ENCODE results near the gene PACS1. TPM values are rescaled to one million over a fixed set of nuclear protein-coding genes. Genes with fewer than 3 reads are reported as not detected.
"Not testable (repeated sequence)": the region's sequence is repeated elsewhere in the genome, so short reads cannot be mapped to it uniquely, and the experiment has no call there.

The PACS1 gene
- total RNA-seq, 3 donors from 2014 or later (not counting 1 experiment from before 2014, with no cell fraction given), result 176 to 204 (median 186) TPM

- Mint-ChIP-seq H3K36me3 (no peaks in the 10 kb centered on the region), H3K9me3 (no peaks in the 10 kb centered on the region), H3K27ac (no peak overlapping the region), H3K4me1 (peaks cover 54 to 56% of the 10 kb centered on the region in 2 donors), H3K4me3 (no peak overlapping the region), H3K27me3 (ENCODE audit: low read depth in 2 of 2) (no peaks in the 10 kb centered on the region)
- Histone ChIP-seq H3K9me3 (ENCODE audit: control insufficient read depth, insufficient read depth, low read length) (no peaks in the 10 kb centered on the region), H3K27ac (ENCODE audit: low read length) (no peak overlapping the region), H3K36me3 (ENCODE audit: control insufficient read depth, insufficient read depth, low read length) (peaks cover 19% of the 10 kb centered on the region), H3K27me3 (ENCODE audit: control insufficient read depth, insufficient read depth, low read length) (no peaks in the 10 kb centered on the region), H3K4me3 (ENCODE audit: low read length) (no peak overlapping the region), H3K4me1 (ENCODE audit: control insufficient read depth, insufficient read depth, low read length) (peaks cover 41% of the 10 kb centered on the region)
- intact Hi-C loops (cut with micrococcal nuclease), result no loop called here
- DNase-seq (no peak), ATAC-seq (no peak)
- TF ChIP-seq CTCF (IDR thresholded peaks at IDR 0.05), result no peak
- WGBS (ENCODE audit: insufficient coverage), result 94% methylated on average over 9 of the region's 9 CpGs
Observed at GRCh38 chr11:66076561-66076960, 6.5 kb downstream of the PACS1 start.

- DNase-seq (no peak), ATAC-seq (no peak)
- no peak overlapping the region for H3K4me3 Mint-ChIP-seq
- H3K27ac Mint-ChIP-seq, result peak overlapping the region; percentile 93
- H3K36me3 ChIP-seq (ENCODE audit: control insufficient read depth, insufficient read depth, low read length), result peaks cover 18% of the 10 kb centered on the region
- no peak overlapping the region for H3K4me3 ChIP-seq (ENCODE audit: low read length)
- H3K27ac ChIP-seq (ENCODE audit: low read length), result peak overlapping the region; percentile 2
- intact Hi-C loops (cut with micrococcal nuclease), result no loop called here
- no peak for TF ChIP-seq CTCF (IDR thresholded peaks at IDR 0.05)
- H3K36me3 Mint-ChIP-seq, result no peaks in the 10 kb centered on the region
- WGBS (ENCODE audit: insufficient coverage), result 85% methylated on average over 3 of the region's 3 CpGs
- no peaks in the 10 kb centered on the region for H3K27me3 ChIP-seq (ENCODE audit: control insufficient read depth, insufficient read depth, low read length)
- H3K9me3 ChIP-seq (ENCODE audit: control insufficient read depth, insufficient read depth, low read length), result no peaks in the 10 kb centered on the region
- peaks cover 48 to 52% of the 10 kb centered on the region in 2 donors for H3K4me1 Mint-ChIP-seq
- H3K9me3 Mint-ChIP-seq, result no peaks in the 10 kb centered on the region
- peaks cover 38% of the 10 kb centered on the region for H3K4me1 ChIP-seq (ENCODE audit: control insufficient read depth, insufficient read depth, low read length)
- no peaks in the 10 kb centered on the region for H3K27me3 Mint-ChIP-seq (ENCODE audit: low read depth in 2 of 2)
Observed at GRCh38 chr11:66077927-66078326, 7.9 kb downstream of the PACS1 start.

GRCh38 chr11:66078949-66079348, 8.9 kb downstream of the PACS1 start:
- Histone ChIP-seq H3K4me1 (ENCODE audit: control insufficient read depth, insufficient read depth, low read length) (peaks cover 42% of the 10 kb centered on the region), H3K36me3 (ENCODE audit: control insufficient read depth, insufficient read depth, low read length) (peaks cover 17% of the 10 kb centered on the region)
- ATAC-seq; H3K9me3 ChIP-seq (ENCODE audit: control insufficient read depth, insufficient read depth, low read length); H3K27ac ChIP-seq (ENCODE audit: low read length); H3K4me3 Mint-ChIP-seq; H3K9me3 Mint-ChIP-seq; H3K4me3 ChIP-seq (ENCODE audit: low read length); DNase-seq; H3K27me3 Mint-ChIP-seq (ENCODE audit: low read depth in 2 of 2); H3K36me3 Mint-ChIP-seq; H3K27me3 ChIP-seq (ENCODE audit: control insufficient read depth, insufficient read depth, low read length); intact Hi-C loops (cut with micrococcal nuclease): not testable (repeated sequence)
- Mint-ChIP-seq H3K4me1 (peaks cover 52 to 56% of the 10 kb centered on the region in 2 donors), H3K27ac (peak overlapping the region; percentile 93)
- WGBS (ENCODE audit: insufficient coverage), result 84% methylated on average over 7 of the region's 7 CpGs

- H3K4me3 Mint-ChIP-seq, result peak overlapping the region; percentile 77
- Histone ChIP-seq H3K9me3 (ENCODE audit: control insufficient read depth, insufficient read depth, low read length) (no peaks in the 10 kb centered on the region), H3K36me3 (ENCODE audit: control insufficient read depth, insufficient read depth, low read length) (peaks cover 12% of the 10 kb centered on the region), H3K4me3 (ENCODE audit: low read length) (no peak overlapping the region), H3K27me3 (ENCODE audit: control insufficient read depth, insufficient read depth, low read length) (no peaks in the 10 kb centered on the region), H3K27ac (ENCODE audit: low read length) (peak overlapping the region; percentile 88), H3K4me1 (ENCODE audit: control insufficient read depth, insufficient read depth, low read length) (peaks cover 46% of the 10 kb centered on the region)
- no peak for TF ChIP-seq CTCF (IDR thresholded peaks at IDR 0.05)
- H3K4me1 Mint-ChIP-seq, result peaks cover 65 to 68% of the 10 kb centered on the region in 2 donors
- peak; percentile 54 to 83 for DNase-seq
- 58% methylated on average over 7 of the region's 9 CpGs for WGBS (ENCODE audit: insufficient coverage)
- H3K27ac Mint-ChIP-seq, result peak overlapping the region; percentile 93
- no peaks in the 10 kb centered on the region for H3K27me3 Mint-ChIP-seq (ENCODE audit: low read depth in 2 of 2)
- no peaks in the 10 kb centered on the region for H3K36me3 Mint-ChIP-seq
- peak; percentile 52 to 72 (median 68) for ATAC-seq
- intact Hi-C loops (cut with micrococcal nuclease), result loop anchor here (2.0 to 5.0 kb wide), 2 partner anchors 21 to 37 kb away; no protein-coding TSS in a partner anchor
- no peaks in the 10 kb centered on the region for H3K9me3 Mint-ChIP-seq
Observed at GRCh38 chr11:66080055-66080817, 10.2 kb downstream of the PACS1 start.
